Suprapubic skin (tissue), 4 donors: Measurements from ENCODE around the gene DNMT3A.

Experiments
- CTCF ChIP-seq, 2 donors: fragments of 200-600 bp in 1 of 2; fragments of 450-650 bp in 1 of 2; sonication (generic) in 1 of 2; IDR thresholded peaks; one replicate each; pipeline ENCODE4 v1.5.1; 2016 to 2019; ENCODE audit warnings: antibody characterized with exemption in 2 of 2, mild to moderate bottlenecking in 1 of 2, moderate library complexity in 1 of 2
- EP300 ChIP-seq: sonication (generic); formaldehyde crosslinking; IDR thresholded peaks from one replicate; pipeline ENCODE4 v1.6.1; 2017; ENCODE audit warnings: antibody characterized with exemption
- POLR2A ChIP-seq, 2 donors: fragments of 450-650 bp; IDR thresholded peaks; one replicate each; pipeline ENCODE4 v1.6.1; 2017; ENCODE audit warnings: antibody characterized with exemption in 2 of 2, mild to moderate bottlenecking in 2 of 2, moderate library complexity in 2 of 2
- POLR2AphosphoS5 ChIP-seq, 3 donors: sonication (generic); formaldehyde crosslinking; IDR thresholded peaks; one replicate each; pipeline ENCODE4 v1.6.1; 2017; ENCODE audit warnings: antibody characterized with exemption in 3 of 3

- TF ChIP-seq CTCF (IDR thresholded peaks at IDR 0.05) = no peak
- no peak for TF ChIP-seq POLR2AphosphoS5 (IDR thresholded peaks at IDR 0.05)
- no peak for TF ChIP-seq EP300
- TF ChIP-seq POLR2A (IDR thresholded peaks at IDR 0.05) = no peak
These were observed 59.8 kb downstream of the DNMT3A start for GRCh38 chr2:25281941-25282340.
